Activated CD4-positive, CD25-positive, alpha-beta regulatory T cell treated with anti-CD3 and anti-CD28 coated beads, Interleukin-2, amount 50 U/mL, for 24 hours (primary cell): ENCODE measurements around the gene TEX29.

Source experiments
- ATAC-seq, 2 donors: fragments of 150-1000 bp; cut with Tn5 transposase; one replicate each; pipeline ENCODE4 v1.10.0; 2021; ENCODE audit warnings: mild to moderate bottlenecking in 1 of 2, moderate library complexity in 1 of 2

The TEX29 gene

DNA sequence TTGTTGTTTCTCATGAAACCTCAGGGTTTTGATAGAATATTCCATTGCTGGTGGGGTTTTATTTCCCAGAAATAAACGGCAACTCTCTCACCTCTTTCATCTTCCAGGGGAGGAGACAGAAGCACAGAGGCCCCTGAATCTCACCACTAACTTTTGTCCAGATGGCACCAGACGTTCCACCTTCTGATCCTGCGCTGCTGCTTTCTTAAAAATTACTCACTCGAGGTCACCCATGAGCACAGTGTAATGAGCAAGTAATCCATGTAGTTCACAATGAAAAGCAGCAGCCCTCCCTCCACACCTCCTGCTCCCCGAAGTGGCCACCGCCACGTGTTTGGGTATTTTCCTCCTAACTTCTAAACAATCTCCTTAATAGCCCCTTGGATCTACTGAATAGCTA is 51.3 kb downstream of the TEX29 start:
- no peak for ATAC-seq

DNA sequence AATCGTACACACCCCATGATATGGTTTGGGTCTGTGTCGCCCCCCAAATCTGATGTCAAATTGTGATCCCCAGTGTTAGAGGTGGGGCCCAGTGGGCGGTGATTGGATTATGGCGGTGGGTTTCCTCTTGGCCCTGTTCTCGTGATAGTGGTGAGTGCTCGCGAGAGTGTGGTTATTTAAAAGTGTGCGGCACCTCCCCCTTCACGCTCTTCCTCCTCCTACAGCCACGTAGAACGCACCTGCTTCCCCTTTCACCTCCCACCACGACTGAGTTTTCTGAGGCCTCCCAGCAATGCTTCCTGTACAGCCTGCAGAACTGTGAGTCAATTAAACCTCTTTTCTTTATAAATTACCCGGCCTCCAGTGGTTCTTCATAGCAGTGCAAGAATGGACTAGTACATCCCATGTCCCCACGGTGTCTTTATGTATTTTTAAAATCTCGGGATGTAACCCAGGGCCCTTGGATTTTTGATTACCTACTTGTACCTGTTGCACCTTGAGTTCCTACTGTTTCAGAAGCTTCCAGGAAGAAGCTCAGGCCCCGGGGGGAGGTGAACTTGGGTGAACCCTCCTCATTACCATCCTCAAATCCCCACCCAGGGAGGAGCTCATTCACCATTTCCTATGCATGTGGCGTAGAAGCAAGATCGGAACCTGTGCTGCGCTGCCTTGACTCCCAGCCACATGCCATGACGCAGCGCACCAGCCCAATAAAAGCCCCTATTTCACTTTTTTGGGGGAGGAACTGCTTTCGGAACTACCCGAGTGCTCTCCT is 52.4 kb downstream of the TEX29 start:
- ATAC-seq: no peak

DNA sequence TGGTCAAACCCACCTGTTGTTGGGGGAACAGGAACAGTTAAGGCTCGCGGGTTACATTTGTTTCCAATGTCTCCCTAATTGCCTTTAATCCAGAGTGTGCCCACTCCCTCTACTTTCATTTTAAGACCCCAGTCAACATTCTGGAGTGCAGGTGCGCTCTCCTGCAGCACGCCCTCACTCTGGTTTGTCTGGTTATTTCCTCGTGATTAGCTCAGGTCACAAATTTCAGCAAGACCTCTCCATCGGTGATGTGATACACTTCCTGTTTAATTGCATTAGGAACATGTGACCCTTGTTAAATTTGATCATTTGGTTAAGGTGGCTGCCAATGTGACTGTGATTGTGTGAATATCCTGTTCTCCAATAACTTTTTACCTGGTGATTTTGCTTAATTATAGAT is 53.0 kb downstream of the TEX29 start:
- no peak for ATAC-seq

DNA sequence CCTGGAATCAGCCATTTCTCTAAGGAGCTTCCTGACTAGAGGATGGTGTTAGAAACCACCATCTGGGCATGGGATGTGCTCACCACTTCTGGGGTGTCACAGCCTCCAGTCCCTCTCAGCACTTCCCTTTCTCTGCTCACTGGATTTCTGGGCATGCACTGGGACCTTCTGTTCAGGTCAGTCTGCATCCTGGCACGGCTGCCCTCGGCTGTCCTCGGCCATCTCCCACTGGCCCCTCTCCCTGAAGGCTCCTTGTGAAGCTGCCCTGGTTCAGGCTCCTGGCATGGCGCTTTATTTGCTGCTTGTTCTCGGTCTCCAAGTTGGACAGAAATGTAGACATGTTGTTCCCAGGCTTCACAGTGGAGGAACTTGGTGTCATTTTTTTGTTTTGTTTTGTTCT is 60.0 kb downstream of the TEX29 start:
- no peak for ATAC-seq

DNA sequence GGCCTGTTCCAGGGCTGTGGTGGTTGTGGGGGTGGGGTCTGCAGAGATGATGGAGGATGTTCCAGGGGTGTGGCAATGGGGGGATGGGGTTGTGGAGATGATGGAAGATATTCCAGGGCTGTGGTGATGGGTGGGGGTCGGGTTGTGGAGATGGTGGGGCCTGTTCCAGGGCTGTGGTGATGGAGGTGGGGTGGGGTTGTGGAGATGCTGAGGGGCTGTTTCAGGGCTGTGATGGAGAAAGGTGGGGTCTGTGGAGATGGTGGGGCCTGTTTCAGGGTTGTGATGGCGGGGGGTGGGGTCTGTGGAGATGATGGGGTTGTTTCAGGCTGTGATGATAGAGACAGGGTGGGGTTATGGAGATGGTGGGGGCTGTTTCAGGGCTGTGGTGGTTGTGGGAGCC is 62.0 kb downstream of the TEX29 start:
- no peak for ATAC-seq

DNA sequence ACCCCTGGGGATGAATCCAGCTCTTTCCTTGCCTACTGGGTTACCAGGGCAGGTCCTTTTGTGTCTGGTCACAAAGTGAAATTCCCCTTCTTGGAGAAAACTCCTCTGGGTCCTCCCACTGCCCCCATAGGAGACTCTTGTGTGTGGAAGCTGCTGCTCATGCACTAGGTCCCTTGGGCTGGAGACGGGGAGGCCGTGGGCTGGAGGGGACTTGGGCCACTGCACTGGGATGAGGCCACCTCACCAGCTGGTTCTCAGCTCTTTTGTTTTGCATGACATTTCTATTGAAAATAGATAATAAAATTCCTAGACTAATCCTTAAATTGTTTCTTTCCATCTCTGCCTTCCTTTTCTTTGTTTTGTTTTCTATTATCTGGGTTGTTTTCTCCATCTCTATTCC is 62.4 kb downstream of the TEX29 start:
- no peak for ATAC-seq

DNA sequence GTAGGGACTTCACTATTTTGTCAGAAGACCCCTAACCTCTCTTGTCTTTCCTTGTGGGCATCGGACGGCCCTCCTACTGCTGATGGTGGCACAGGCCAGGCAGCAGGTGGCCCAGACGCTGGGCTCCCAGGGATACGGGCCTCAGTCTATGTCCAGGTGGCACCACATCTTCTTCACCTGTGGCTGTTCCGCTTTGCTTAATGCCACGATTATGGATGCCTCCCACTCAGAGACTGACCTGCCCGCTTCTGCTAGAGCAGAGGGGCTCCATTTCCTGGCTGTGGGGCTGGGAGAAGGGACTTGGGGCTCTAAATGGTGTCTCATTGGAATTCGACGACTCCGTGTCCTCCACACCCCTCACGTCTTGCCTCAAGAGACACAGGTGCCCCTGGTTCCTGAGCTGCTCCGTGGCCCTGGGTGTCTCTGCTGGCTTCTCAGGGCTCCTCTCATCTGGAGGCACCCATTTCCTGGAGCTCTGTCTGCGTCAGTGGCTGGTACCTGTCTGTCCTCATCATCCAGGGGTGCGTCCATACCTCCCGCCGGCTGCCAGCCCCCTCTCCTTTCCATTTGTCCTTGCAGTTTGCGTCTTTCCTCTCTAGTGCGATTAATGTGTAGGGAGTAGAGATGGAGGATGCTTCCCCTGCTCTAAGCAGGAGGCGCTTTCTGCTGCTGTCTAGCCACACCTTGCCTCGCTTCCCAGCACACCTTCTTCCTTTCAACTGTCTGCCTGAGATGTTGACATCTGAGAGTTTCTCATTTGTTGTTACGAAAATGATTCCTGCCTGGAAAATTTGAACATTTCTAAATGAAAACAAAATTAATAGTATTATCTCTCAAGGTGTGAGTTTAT is 63.4 kb downstream of the TEX29 start:
- ATAC-seq: no peak

DNA sequence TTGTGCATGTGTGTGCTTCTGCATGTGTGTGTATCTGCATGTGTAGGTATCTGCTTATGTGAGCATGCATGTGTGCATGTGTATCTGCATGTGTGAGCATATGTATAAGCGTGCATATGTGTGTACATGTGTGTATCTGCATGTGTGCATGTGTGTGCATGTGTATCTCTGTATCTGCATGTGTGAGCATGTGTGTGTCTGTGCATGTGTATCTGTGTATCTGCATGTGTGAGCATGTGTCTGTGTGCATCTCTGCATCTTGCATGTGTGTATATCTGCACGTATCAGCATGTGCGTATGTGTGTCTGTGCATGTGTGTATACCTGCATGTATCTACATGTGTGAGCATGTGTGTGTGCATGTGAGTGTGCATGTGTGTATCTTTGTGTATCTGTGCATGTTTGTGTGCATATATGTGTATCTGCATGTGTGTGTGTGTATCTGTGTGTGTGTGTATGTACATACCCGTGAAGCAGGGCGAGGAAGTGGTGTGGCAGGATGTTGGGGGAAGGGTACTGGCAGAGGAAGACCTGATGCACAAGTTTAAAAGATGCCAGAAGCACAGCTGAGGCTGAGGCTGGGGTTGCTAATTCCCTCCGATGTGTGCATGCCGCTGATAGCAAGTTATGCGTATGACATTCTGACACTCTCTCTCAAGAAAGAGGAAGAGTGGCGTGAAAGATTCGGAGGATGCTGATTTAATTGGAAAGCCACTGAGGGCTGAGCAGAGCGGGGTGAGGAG is 64.2 kb downstream of the TEX29 start:
- ATAC-seq: no peak

DNA sequence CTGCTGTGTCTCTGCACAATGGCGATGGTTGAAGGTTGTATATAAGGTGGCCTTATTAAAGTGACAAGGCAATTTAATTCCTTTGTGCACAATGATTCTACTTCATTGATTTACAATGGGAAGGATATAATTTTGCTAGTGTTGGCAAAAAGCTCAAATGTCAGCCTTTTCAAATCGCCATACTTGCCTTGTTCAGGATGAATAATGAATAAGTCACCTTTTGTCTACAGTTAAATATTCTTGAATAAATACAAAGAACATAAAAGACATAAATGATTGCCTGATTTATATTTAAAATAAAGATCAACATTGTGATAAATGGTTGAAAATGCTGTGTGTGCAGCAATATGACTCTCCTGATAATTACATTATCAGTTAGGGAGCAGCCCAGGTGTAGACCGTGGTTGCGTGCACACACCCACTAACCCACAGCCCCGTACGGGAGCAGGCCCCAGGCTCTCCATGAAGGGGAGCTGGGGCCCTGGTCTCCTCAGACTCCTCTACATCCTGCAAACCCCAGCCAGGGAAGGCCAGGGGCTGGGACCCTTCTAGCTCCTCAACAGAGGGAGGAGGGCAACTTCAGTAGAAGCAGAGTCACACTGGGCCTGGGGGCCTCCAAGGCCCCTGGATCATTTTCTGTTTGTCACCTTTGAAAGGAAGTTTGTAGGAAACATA is 64.9 kb downstream of the TEX29 start:
- ATAC-seq: no peak

DNA sequence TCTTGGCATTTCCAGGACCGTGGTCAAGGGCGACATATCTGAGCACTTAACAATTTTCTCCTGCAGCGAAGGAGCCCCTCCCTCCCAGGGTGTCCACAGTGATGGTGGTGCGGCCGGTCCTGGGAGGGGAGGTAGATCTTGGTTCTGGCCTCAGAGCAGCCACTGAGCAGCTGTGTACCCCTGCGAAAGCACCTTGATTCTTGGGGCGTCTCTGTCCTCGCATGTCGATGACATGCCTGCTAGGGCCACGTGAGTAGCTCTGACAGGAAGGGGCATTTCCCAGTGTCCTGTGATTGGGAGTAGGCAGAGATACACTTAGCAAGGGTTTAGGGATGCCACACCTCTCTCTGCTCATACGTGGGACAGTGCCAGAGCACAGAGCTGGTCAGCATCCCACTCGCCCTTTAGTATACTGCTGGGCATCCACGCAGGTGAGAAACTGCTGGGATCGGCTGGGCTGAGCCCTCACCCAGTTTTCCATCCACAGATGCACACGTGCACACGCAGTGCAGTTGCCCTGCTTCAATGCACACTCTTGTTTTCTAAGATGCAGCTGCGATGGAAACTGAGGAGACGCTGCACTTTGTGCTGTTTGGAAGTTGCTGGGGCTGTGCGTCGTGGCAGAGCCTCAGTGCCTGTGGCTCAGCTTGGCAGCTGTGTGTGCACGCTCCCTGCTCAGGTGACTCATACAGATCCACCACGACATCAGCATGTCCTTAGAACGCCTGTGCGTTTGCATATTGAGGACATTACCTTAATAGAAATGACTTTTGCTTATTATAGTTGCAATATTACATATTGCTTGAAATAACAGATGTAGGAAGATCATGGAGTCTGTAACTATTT is 66.8 kb downstream of the TEX29 start:
- ATAC-seq: peak in 1 of 2 donors; percentile 28

DNA sequence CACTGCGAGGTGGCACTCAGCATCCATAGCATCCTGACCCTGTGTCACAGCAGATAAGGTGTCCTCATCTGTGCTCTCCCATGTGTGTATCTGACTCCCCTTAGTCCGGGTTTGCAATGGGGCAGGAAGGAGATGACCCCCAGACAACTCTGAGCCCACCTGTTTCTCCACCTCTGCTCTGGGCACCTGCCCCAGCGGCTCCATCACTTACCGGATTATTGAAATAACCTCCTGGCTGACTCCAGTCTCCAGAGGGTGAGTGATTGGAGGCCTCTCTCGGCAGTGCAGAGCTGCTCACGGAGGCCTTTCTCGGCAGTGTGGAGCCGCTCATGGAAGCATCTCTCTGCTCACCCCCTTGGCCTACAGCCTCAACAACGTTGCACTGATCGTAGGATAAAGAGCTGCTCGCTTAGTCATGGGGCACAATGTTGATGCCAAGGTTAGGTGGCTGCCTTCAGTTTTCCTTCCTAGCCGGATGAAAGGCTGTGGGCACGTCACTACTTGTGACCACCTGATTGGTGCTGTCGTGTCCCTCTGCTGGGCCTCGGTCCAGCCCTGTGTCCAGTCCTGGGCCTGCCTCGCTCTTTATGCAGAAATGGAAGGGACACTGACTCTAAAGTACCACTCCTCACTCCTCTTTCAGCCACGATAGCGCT is 67.6 kb downstream of the TEX29 start:
- no peak for ATAC-seq

DNA sequence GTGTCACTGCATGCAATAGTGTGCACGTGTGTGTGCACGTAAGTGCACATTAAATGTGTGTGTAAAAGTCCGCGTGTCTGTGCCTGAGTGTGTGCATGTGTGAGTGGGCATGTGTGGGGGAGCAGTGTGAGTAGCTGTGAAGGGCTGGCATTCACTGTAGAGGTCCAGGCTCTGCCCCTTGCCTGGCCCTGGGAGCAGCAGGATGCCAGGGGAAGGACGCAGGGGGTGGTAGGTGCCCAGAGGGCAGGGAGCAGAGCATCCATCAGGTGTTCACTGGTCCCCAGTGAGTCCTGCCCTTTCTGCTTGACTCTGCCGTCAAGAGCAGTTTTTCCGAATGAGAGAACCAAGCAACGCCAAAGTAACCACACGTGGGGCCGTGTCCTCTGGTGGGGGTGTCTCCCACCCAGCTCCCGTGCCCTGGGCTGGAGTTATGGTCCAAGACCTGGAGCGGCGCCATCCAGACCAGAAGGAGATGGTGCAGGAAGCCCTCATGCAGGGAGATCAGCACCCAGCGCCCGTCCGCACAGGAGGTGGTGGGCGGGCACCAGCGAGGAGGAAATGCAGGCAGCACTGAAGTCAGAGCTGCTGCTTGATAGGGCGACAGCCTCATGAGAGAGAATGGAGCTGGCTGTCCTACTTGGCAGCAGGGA is 68.5 kb downstream of the TEX29 start:
- ATAC-seq: peak; percentile 43 to 48

DNA sequence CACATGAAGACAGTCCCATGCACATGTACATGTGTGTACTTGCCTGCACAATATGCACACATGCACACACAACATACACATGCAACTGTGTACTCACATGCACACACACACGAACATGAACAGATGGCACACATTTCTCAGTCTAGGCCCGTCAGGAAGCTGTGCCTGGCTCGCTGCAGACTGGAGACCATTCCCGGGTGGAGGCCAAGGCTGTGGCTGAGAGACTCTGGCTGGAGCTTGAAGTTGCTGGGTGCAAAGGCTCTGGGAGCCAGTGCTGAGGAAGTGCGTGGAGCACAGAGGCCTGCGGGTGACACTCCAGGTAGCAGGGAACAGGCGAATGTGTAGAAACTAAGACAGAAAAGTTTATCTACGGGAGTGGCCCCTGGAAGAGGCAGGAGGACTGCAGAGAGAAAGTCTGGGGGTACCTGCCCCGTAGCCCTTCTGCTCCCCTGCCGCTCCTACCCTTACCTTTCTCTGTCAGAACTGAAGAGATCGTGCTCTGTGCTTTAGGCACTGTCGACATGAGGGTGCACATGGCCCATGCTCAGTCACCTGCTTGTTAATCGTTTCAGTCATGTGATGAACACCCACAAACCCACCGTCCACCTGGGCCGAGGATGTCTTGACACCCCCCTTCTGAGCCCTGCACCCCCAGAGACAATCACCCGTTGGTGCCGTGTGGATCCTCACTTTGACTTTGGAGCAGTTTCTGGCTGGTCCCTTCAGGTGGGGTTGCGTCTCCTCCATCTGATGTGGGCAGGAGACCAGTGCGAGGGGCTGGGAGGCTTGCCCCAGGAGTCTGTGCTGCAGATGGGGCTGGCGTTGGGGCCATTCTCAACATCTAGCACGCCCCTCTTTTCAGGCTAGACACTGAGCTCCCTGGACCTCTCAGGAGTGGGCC is 69.4 kb downstream of the TEX29 start:
- no peak for ATAC-seq

DNA sequence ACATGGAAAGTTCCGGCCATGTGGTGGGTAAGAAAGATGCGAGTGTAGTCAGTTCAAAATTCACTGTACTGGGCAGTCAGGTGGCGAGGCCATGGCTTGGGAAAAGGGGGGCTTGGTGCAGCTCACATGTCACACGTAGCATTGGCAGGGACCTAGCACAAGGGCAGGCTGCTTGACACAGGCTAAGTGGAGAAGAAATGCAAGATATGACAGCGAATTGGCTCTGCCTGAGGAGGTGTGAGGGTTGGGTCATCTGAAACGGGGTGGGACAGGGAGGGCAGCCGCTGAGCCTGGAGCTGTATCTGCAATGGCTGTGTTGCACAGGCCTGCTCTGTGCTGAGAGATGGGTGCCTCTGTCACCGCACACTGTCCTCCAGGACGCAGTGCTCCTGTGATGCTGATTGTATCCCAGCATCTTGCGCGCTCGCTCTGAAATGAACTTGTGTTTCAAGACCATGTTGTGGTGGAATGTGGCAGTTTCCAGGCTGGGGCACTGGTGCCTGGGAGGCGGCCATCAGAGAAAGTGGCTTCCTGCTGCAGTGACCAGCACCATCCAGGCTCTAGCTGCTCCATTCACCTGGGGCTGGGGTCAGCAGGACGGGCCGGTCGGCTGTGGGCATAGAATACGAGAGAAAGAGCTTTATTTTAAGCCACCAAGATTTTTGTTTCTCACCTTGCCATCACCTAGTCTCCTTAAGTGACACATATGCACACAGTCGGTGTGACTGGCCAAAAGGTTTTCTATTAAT is 70.3 kb downstream of the TEX29 start:
- no peak for ATAC-seq

DNA sequence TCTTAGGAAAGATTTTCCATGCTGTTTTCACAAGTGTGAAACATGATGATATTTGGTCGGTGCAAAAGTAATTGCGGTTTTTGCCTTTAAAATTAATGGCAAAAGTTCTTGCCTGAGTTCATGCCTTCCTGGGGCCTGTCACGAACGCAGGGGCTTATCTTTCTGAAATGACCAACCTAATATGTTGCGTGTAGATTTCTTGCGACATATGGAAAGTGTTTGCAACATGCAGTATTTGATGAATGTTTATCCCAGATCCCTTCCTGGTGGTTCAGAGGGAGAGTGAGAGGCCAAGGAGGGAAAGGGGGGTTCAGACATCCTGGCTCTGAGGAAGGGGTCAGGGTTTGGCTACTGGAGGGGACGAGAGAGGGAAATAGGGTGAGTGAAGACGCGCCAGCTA is 72.0 kb downstream of the TEX29 start:
- ATAC-seq: no peak

DNA sequence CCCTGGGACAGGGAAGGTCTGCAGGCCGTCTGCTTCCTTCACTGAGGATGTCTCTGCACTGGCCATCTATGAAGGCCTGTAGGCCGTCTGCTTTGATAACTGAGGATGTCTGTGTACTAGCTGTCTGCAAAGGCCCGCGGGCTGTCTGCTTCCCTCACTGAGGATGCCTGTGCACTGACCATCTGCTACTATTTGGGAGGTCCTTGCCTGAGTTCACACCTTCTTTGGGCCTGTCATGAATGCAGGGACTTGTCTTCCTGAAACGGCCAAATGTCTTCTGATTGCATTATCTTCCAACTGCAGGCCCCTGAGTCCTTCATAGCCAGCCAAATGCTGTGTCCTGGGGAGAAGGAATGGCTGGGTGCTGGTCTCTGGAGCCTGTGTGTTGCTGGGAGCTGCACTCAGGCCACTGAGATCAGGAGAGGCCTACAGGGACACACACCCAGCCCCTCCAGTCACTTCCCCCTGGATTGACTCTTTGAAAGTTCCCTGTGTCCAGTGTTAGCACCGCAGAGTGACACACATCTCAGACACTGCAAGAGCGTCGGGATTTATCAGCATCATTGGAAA is 72.9 kb downstream of the TEX29 start:
- no peak for ATAC-seq
